MCF 10A (cell line): ENCODE data around the gene NDUFAF4. TPM values are rescaled to one million over a fixed set of nuclear protein-coding genes. Genes with fewer than 3 reads are reported as not detected.
"Not testable (repeated sequence)": the region's sequence is repeated elsewhere in the genome, so short reads cannot be mapped to it uniquely, and the experiment has no call there.

Source experiments
- BruUV-seq: library from RNA; stranded (reverse); fragments of 400-500 nt; replicated peaks from 2 replicates; lab custom pipeline; 2021; lab: Mats Ljungman, UMichigan
- CTCF ChIA-PET: fragments of 300-600 bp; sonication (Branson Sonifier 250); formaldehyde crosslinking; extraction: SDS; loops from one replicate; lab custom pipeline; 2021; ENCODE audit warnings: antibody characterized with exemption, inconsistent platforms; lab: Yijun Ruan, JAX
- POLR2A ChIA-PET: fragments of 300-600, 350-650 bp; sonication (Branson Sonifier 250); formaldehyde crosslinking; extraction: SDS; loops from one replicate; lab custom pipeline; 2020; ENCODE audit warnings: antibody characterized with exemption, inconsistent platforms; lab: Yijun Ruan, JAX
- DNase-seq: peaks from one replicate; pipeline ENCODE4 v3.0.0-alpha.2; 2018; ENCODE audit not compliant: unreplicated experiment
- H3K27ac Mint-ChIP-seq: one replicate; pipeline ENCODE4 v1.8.0; 2022; ENCODE audit warnings: mild to moderate bottlenecking, low read depth, mixed read lengths; ENCODE audit not compliant: unreplicated experiment
- H3K27me3 Mint-ChIP-seq: one replicate; pipeline ENCODE4 v1.8.0; 2022; ENCODE audit warnings: mixed read lengths; ENCODE audit not compliant: insufficient read depth, unreplicated experiment
- H3K36me3 Mint-ChIP-seq: one replicate; pipeline ENCODE4 v1.8.0; 2022; ENCODE audit warnings: mild to moderate bottlenecking, moderate library complexity, mixed read lengths; ENCODE audit not compliant: insufficient read depth, unreplicated experiment
- H3K4me1 Mint-ChIP-seq: one replicate; pipeline ENCODE4 v1.8.0; 2022; ENCODE audit warnings: mixed read lengths; ENCODE audit not compliant: insufficient read depth, unreplicated experiment
- H3K4me3 Mint-ChIP-seq: one replicate; pipeline ENCODE4 v1.8.0; 2022; ENCODE audit warnings: mild to moderate bottlenecking, moderate library complexity, mixed read lengths; ENCODE audit not compliant: unreplicated experiment
- H3K9me3 Mint-ChIP-seq: one replicate; pipeline ENCODE4 v1.8.0; 2022; ENCODE audit warnings: mixed read lengths; ENCODE audit not compliant: unreplicated experiment
- intact Hi-C: fragments of 100-400 bp; cut with micrococcal nuclease; formaldehyde crosslinking; loops from 2 replicates; pipeline ENCODE4 v1.14.1; 2022
- total RNA-seq: library from RNA; stranded (reverse); gene quantifications from 2 replicates; pipeline ENCODE4 v1.2.3, GENCODE V29; 2022
- TF ChIP-seq, protein P1 (sequence below): fragments of 200-600 bp; IDR thresholded peaks from one replicate; pipeline ENCODE4 v1.8.0; 2022; ENCODE audit warnings: antibody characterized with exemption, mild to moderate bottlenecking; ENCODE audit not compliant: unreplicated experiment

NDUFAF4 gene
- total RNA-seq, 1 experiment from 2014 or later, result 42.5 TPM

DNA sequence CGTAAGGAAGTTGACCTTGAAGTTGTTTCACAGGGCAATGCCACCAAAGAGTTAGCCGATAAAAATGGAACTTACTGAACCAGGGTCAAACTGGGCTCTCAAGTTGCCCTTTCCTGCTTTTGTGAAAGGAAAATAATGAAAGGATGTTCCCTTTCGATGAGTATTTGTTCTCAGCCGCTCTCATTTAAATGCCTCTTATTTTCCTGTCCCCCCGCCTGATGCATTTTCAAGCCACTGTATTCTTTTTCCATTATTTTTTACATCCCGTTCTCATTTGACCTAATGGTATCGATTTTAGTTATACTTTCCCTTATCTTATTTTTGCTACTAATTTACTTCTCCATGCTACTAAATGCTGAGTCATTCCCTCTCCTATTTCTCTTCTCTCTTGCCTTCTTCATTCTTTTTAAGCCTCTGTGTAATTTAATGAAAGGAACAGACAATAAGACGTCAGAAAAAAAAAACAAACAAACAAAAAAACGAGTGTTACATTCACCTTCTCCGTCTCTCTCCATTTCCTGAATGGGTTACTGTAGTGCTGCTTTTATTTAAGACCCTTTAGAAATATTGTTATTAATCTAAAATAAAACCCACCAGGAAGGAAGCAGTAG lies 655 bp upstream of the NDUFAF4 start:
- Mint-ChIP-seq H3K4me1 (peaks cover 16% of the 10 kb centered on the region), H3K36me3 (peaks cover 25% of the 10 kb centered on the region), H3K9me3 (no peaks in the 10 kb centered on the region), H3K27me3 (peaks cover 29% of the 10 kb centered on the region), H3K4me3 (peak overlapping the region; percentile 82), H3K27ac (peak overlapping the region; percentile 44)
- POLR2A ChIA-PET, result interaction anchor here (0.7 to 1.8 kb wide), 5 partner anchors 17 to 158 kb away, joined by 3 to 8 read pairs (median 3); partner anchors contain the start of gene GPR63
- DNase-seq, result peak; percentile 13
- CTCF ChIA-PET, result interaction anchor here (0.5 to 5.1 kb wide), 41 partner anchors 10 to 1542 kb away, joined by 3 to 82 read pairs (median 4); partner anchors contain the start of gene GPR63
- BruUV-seq, result TSS peak; percentile 92
- intact Hi-C loops, result loop anchor here (10.0 kb wide), 1 partner anchor 354 kb away; no protein-coding TSS in a partner anchor
- TF ChIP-seq, protein P1, sequence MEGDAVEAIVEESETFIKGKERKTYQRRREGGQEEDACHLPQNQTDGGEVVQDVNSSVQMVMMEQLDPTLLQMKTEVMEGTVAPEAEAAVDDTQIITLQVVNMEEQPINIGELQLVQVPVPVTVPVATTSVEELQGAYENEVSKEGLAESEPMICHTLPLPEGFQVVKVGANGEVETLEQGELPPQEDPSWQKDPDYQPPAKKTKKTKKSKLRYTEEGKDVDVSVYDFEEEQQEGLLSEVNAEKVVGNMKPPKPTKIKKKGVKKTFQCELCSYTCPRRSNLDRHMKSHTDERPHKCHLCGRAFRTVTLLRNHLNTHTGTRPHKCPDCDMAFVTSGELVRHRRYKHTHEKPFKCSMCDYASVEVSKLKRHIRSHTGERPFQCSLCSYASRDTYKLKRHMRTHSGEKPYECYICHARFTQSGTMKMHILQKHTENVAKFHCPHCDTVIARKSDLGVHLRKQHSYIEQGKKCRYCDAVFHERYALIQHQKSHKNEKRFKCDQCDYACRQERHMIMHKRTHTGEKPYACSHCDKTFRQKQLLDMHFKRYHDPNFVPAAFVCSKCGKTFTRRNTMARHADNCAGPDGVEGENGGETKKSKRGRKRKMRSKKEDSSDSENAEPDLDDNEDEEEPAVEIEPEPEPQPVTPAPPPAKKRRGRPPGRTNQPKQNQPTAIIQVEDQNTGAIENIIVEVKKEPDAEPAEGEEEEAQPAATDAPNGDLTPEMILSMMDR, result no peak

DNA sequence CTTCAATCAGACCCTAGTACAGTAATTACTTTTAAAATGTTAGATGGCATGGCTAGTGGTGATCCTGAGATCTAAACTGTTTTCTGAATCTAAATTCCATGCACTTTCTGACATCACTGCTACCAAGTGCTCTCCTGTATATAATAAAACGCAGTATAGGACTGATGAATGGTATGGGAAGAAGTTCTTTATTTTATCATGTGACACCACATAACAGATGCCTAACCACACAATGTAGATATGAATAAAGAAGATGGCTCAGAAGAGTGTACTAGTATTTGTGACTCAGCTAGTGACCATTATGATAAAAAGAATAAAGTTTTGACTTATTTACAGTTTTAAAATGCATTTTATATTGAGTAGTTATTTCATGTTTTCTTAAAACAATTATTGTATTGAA lies 8.5 kb downstream of the NDUFAF4 start:
- Mint-ChIP-seq H3K4me3 (no peak overlapping the region), H3K9me3 (no peaks in the 10 kb centered on the region), H3K27ac (no peak overlapping the region), H3K4me1 (no peaks in the 10 kb centered on the region), H3K27me3 (peaks cover 3% of the 10 kb centered on the region), H3K36me3 (peaks cover 10% of the 10 kb centered on the region)
- intact Hi-C loops, result no loop called here
- ChIA-PET POLR2A (no interaction called here), CTCF (interaction anchor here (1.0 kb wide), 1 partner anchor 167 kb away, joined by 6 read pairs; no protein-coding TSS in a partner anchor)
- BruUV-seq, result no TSS peak
- DNase-seq, result no peak
- TF ChIP-seq, protein P1, result no peak

DNA sequence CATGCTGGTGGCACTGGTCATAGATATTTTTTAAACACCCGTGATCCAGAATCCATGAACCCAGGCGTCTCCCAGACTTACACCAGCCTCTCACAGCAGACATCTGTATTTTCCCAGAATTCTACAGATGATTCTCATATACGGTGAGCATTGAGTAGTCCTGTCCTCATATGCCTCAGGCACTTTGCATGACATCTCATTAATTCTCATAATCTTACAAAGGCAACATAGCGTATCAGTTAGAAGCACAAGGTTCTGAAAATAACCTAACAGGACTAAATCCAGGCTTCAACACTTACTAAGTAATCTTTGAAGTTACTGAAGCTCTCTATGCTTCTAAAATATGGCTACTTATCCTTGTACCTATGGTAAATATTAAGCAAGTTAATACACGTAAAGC lies 8.9 kb downstream of the NDUFAF4 start:
- TF ChIP-seq, protein P1, result no peak
- CTCF ChIA-PET, result interaction anchor here (1.0 kb wide), 1 partner anchor 167 kb away, joined by 6 read pairs; no protein-coding TSS in a partner anchor
- no TSS peak for BruUV-seq

DNA sequence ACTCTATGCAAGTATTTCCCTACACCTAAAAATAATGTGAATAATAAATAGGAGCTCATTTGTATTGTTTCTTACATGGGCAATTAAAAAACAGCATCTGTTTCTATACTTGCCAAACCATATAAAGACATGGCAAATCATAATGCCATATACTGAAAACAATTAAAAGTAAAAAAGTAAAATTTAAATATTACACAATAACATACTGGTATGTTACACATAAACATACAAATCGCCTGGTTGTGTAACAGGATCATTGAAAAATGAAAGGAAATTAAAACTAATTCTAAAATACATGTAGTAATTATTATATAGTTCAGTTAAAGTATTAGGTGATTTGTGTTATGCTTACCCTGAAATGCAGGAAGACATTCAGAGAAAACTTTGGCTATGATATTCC lies 11.2 kb downstream of the NDUFAF4 start:
- Mint-ChIP-seq H3K36me3 (peaks cover 6% of the 10 kb centered on the region), H3K9me3 (no peaks in the 10 kb centered on the region), H3K4me3 (no peak overlapping the region), H3K27me3 (peaks cover 22% of the 10 kb centered on the region), H3K4me1 (no peaks in the 10 kb centered on the region), H3K27ac (no peak overlapping the region)
- ChIA-PET CTCF (interaction anchor here (0.7 kb wide), 1 partner anchor 121 kb away, joined by 3 read pairs; no protein-coding TSS in a partner anchor), POLR2A (no interaction called here)
- intact Hi-C loops, result no loop called here
- no peak for DNase-seq
- TF ChIP-seq, protein P1, result no peak
- BruUV-seq, result no TSS peak

More for the DNA sequence above, 8.9 kb downstream of the NDUFAF4 start:
- Mint-ChIP-seq H3K36me3 (peaks cover 6% of the 10 kb centered on the region), H3K4me3 (no peak overlapping the region), H3K27ac (no peak overlapping the region), H3K4me1 (no peaks in the 10 kb centered on the region), H3K9me3 (no peaks in the 10 kb centered on the region), H3K27me3 (peaks cover 7% of the 10 kb centered on the region)
- intact Hi-C loops, result no loop called here
- POLR2A ChIA-PET, result no interaction called here
- no peak for DNase-seq

DNA sequence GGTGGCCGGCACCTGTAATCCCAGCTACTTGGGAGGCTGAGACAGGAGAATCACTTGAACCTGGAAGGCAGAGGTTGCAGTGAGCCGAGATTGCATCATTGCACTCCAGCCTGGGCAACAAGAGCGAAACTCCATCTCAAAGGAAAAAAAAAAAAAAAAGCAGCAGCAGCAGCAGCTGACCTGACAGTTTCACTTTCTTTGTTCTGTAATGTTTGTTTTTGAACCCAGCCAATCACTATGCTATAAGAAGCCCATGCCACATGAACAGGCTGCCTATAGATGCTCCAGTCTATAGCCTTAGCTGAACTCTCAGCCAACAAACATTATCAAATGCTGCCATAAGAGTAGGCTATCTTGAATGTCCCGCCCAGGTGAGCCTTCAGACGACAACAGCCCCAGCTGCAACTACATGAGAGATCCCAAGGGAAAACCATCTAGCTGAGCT lies 12.5 kb downstream of the NDUFAF4 start:
- Mint-ChIP-seq H3K27me3 (peaks cover 33% of the 10 kb centered on the region), H3K4me3 (peak overlapping the region; percentile 38)
- ChIA-PET CTCF (interaction anchor here (0.6 to 1.6 kb wide), 2 partner anchors 68 to 258 kb away, joined by 4 to 6 read pairs; no protein-coding TSS in a partner anchor), POLR2A (interaction anchor here (1.4 kb wide), 1 partner anchor 12 kb away, joined by 5 read pairs; no protein-coding TSS in a partner anchor)
- H3K9me3 Mint-ChIP-seq, H3K4me1 Mint-ChIP-seq, DNase-seq, intact Hi-C loops, BruUV-seq, H3K27ac Mint-ChIP-seq, H3K36me3 Mint-ChIP-seq: not testable (repeated sequence)
